ENCODE data around the gene SORCS2. TPM values are rescaled to one million over a fixed set of nuclear protein-coding genes. Genes with fewer than 3 reads are reported as not detected.

The SORCS2 gene
- total RNA-seq, 2 donors from 2014 or later: 1.5 to 1.7 TPM

DNA sequence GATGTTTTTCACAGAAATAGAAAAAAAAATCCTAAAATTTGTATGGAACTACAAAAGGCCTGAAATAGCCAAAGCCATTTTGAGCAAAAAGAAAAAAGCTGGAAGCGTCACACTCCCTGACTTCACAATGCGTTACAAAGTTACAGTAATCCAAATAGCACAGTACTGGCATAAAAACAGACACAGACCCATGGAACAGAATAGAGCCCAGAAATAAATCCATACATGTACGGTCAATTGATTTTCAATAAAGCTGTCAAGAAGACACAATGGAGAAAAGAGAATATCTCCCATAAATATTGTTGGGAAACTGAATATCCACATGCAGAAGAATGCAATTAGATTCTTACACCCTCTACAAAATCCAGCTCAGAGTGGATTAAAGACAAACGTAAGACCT lies 539.1 kb downstream of the SORCS2 start:
- no peaks in the 10 kb centered on the region for H3K27me3 ChIP-seq
- no peak overlapping the region for H3K27ac ChIP-seq
- no peaks in the 10 kb centered on the region for H3K4me1 ChIP-seq
- TF ChIP-seq, protein P1, sequence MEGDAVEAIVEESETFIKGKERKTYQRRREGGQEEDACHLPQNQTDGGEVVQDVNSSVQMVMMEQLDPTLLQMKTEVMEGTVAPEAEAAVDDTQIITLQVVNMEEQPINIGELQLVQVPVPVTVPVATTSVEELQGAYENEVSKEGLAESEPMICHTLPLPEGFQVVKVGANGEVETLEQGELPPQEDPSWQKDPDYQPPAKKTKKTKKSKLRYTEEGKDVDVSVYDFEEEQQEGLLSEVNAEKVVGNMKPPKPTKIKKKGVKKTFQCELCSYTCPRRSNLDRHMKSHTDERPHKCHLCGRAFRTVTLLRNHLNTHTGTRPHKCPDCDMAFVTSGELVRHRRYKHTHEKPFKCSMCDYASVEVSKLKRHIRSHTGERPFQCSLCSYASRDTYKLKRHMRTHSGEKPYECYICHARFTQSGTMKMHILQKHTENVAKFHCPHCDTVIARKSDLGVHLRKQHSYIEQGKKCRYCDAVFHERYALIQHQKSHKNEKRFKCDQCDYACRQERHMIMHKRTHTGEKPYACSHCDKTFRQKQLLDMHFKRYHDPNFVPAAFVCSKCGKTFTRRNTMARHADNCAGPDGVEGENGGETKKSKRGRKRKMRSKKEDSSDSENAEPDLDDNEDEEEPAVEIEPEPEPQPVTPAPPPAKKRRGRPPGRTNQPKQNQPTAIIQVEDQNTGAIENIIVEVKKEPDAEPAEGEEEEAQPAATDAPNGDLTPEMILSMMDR (IDR thresholded peaks at IDR 0.05): no peak
- H3K9me3 ChIP-seq: no peaks in the 10 kb centered on the region
- H3K4me3 ChIP-seq: no peak overlapping the region
- no peak for DNase-seq (ENCODE audit: low spot score)
- H3K36me3 ChIP-seq: no peaks in the 10 kb centered on the region

DNA sequence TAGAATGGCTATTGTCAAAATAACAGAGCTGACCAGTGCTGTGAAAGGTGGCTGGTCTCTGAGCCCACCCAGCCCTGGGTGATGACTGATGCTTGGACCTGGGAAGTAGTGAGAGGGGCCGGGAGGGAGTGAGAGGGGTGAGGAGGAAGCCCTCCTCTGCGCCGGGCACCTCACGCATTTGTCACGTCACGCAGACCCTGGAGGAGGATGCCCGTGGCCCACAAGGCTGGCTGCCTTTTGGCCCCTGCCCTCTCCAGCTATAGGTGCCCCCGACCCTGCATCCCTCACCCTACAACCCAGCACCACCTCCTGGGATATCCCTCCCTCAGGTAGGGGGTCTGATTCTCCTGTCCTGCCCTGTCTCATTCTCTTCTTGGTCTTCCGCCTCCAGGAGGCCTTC lies 539.9 kb downstream of the SORCS2 start:
- Histone ChIP-seq H3K4me1 (no peaks in the 10 kb centered on the region), H3K27me3 (no peaks in the 10 kb centered on the region), H3K27ac (no peak overlapping the region), H3K4me3 (no peak overlapping the region), H3K9me3 (no peaks in the 10 kb centered on the region), H3K36me3 (no peaks in the 10 kb centered on the region)
- DNase-seq (ENCODE audit: low spot score): no peak
- TF ChIP-seq, protein P1 (IDR thresholded peaks at IDR 0.05): no peak

DNA sequence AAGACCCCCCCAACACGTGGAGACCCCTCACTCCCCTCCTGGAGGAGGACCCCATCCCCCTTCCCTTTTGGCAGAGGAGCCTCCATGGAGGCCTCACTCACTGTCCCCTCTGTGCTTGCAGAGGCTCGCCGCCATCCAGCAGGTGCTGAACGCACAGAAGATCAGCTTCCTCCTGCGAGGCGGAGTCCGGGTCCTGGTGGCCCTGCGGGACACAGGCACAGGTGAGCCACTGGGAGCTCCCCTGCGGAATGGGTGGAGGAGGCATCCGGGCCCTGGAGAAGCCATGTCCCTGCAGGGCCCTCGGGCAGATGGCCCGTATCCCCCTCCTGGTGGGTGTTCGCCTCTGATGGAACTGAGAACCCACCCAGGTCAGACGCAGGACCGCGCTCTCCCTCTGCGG lies 540.9 kb downstream of the SORCS2 start:
- no peak overlapping the region for H3K4me3 ChIP-seq
- H3K4me1 ChIP-seq: no peaks in the 10 kb centered on the region
- H3K27ac ChIP-seq: no peak overlapping the region
- no peaks in the 10 kb centered on the region for H3K36me3 ChIP-seq
- no peak for DNase-seq (ENCODE audit: low spot score)
- H3K9me3 ChIP-seq: no peaks in the 10 kb centered on the region
- TF ChIP-seq, protein P1 (IDR thresholded peaks at IDR 0.05): no peak
- H3K27me3 ChIP-seq: no peaks in the 10 kb centered on the region

DNA sequence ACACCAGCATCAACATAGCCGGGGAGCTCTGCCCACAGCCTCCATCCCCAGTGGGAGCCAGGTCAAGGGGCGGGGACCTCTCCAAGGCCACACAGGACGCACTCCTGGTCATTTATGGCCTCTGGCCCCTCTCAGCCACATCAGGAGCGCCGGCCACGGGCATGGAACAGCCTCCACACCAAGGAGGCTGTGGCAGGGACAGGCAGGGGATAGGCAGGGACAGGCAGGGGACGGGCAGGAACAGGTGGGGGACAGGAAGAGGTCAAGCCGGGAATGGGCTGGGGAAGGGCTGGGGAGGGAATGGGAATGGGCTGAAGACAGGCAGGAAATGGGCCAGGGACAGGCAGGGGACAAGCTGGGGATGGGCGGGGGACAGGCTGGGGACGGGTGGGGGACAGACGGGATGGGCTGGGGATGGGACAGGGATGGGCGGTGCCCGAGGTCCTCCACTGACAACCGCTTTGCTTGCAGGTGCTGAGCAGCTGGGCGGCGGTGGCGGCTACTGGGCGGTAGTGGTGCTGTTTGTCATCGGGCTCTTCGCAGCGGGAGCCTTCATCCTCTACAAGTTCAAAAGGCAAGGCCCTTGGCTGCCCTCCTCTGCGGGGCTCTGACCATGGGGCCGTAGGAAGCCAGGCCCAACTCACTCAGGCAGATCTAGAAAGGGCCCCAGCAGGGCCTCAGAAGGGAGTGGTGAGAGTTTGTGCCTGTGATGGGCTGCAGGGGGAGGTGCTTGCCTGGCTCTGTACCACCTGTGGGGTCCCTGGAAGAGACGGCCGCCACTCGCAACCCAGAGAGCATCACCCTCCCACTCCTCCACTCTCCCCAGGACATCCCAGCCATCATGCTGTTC lies 541.7 kb downstream of the SORCS2 start:
- H3K4me1 ChIP-seq: no peaks in the 10 kb centered on the region
- no peak overlapping the region for H3K27ac ChIP-seq
- TF ChIP-seq, protein P1 (IDR thresholded peaks at IDR 0.05): no peak
- no peaks in the 10 kb centered on the region for H3K27me3 ChIP-seq
- DNase-seq (ENCODE audit: low spot score): no peak
- H3K36me3 ChIP-seq: no peaks in the 10 kb centered on the region
- H3K4me3 ChIP-seq: no peak overlapping the region
- no peaks in the 10 kb centered on the region for H3K9me3 ChIP-seq

DNA sequence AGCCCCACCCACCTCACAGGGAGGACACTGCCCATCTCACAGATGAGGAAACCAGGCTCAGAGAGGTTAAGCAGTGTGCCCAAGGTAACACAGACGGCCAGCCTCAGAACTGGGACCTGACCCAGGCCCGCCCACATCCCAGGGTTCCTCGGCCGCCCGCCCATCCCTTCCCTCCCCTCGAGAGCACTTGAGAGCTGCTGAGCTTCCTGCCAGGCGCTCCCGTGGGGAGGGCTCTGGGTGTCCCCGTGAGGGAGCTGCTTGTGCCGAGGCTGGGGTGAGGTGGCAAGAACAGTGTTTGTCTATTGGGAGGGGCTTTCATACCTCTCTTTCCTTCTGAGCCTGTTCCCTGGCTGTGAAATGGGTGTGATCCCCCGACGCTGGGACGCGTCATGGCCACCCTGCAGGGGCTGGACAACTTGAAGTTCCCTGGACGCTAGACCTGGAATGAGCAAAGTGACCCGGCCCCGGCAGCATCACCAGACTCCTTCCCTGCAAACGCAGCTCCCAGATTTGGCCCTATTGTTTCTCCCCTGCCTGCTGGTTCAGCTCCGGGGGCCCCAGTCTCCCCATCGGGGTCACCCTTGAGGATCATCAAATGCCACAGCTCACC lies 542.4 kb downstream of the SORCS2 start:
- H3K27ac ChIP-seq: no peak overlapping the region
- H3K36me3 ChIP-seq: no peaks in the 10 kb centered on the region
- TF ChIP-seq, protein P1 (IDR thresholded peaks at IDR 0.05): no peak
- no peaks in the 10 kb centered on the region for H3K9me3 ChIP-seq
- no peaks in the 10 kb centered on the region for H3K4me1 ChIP-seq
- H3K4me3 ChIP-seq: no peak overlapping the region
- no peak for DNase-seq (ENCODE audit: low spot score)
- H3K27me3 ChIP-seq: no peaks in the 10 kb centered on the region
